ENCODE results near the gene CASZ1. TPM values are rescaled to one million over a fixed set of nuclear protein-coding genes. Genes with fewer than 3 reads are reported as not detected.

Gene CASZ1
- polyA plus RNA-seq, 2 of the 4 experiments (the other 2 are of a cell fraction): 0.52 to 1.2 TPM

- no peak for FAIRE-seq
- 57% methylated on average over 3 of the region's 11 CpGs for WGBS (ENCODE audit: missing lambda C conversion rate)
- no peak overlapping the region for H3K27ac ChIP-seq
- no peaks in the 10 kb centered on the region for H3K4me1 ChIP-seq
- TF ChIP-seq GATA3 (IDR thresholded peaks at IDR 0.05; ENCODE audit: borderline replicate concordance) (no peak), RFX5 (IDR thresholded peaks at IDR 0.05) (no peak), KDM5A (IDR thresholded peaks at IDR 0.05) (no peak), CTCF (IDR thresholded peaks at IDR 0.05) (no peak), TFCP2L1 (CRISPR knock-in tag; IDR thresholded peaks at IDR 0.05) (no peak), RAD21 (conservative IDR thresholded peaks at IDR 0.05 in 1 of 2, IDR thresholded peaks at IDR 0.05 in 1 of 2) (no peak), HOXB13 (CRISPR knock-in tag; IDR thresholded peaks at IDR 0.05; ENCODE audit: low read depth) (no peak), E2F6 (IDR thresholded peaks at IDR 0.05; ENCODE audit: borderline replicate concordance, low read depth) (no peak), SREBF2 (IDR thresholded peaks at IDR 0.05) (no peak), HEYL (CRISPR knock-in tag; IDR thresholded peaks at IDR 0.05) (no peak), HOXB5 (CRISPR knock-in tag; IDR thresholded peaks at IDR 0.05) (no peak), POLR2AphosphoS2 (conservative IDR thresholded peaks at IDR 0.05; ENCODE audit: low read length) (no peak), CEBPB (IDR thresholded peaks at IDR 0.05) (no peak), FOXS1 (CRISPR knock-in tag; IDR thresholded peaks at IDR 0.05) (no peak), ZFP36 (IDR thresholded peaks at IDR 0.05; ENCODE audit: borderline replicate concordance, partially characterized antibody) (no peak), HDAC2 (IDR thresholded peaks at IDR 0.05) (no peak), CHD2 (IDR thresholded peaks at IDR 0.05; ENCODE audit: low read length, partially characterized antibody) (no peak), ELK1 (IDR thresholded peaks at IDR 0.05; ENCODE audit: low read depth, low read length) (no peak)
- DNase-seq (ENCODE audit: low read depth in 1 of 2, low spot score in 1 of 2): no peak
- H3K9me3 ChIP-seq: no peaks in the 10 kb centered on the region
- H3K4me3 ChIP-seq: no peak overlapping the region
- POLR2A ChIA-PET: no interaction called here
- H3K4me2 ChIP-seq: no peak overlapping the region
- peak in 1 of 2 experiments; percentile 40; a peak in 1 of 6 replicates for ATAC-seq
- CTCF ChIA-PET: interaction anchor here (0.6 to 1.0 kb wide), 2 partner anchors 17 to 334 kb away, joined by 3 read pairs; no protein-coding TSS in a partner anchor
These were observed 144.7 kb downstream of the CASZ1 start for GRCh38 chr1:10651793-10652192.

- ChIA-PET CTCF (interaction anchor here (0.6 to 1.0 kb wide), 2 partner anchors 17 to 334 kb away, joined by 3 read pairs; no protein-coding TSS in a partner anchor), POLR2A (no interaction called here)
- Histone ChIP-seq H3K27ac (no peak overlapping the region), H3K4me2 (no peak overlapping the region), H3K4me3 (no peak overlapping the region), H3K9me3 (no peaks in the 10 kb centered on the region), H3K4me1 (no peaks in the 10 kb centered on the region)
- no peak for TF ChIP-seq CTCF (IDR thresholded peaks at IDR 0.05)
- TF ChIP-seq SMC3 (IDR thresholded peaks at IDR 0.05): no peak
- no peak for TF ChIP-seq JUN (IDR thresholded peaks at IDR 0.05)
- TF ChIP-seq GATA3 (IDR thresholded peaks at IDR 0.05; ENCODE audit: borderline replicate concordance): no peak
- TF ChIP-seq KDM1A (IDR thresholded peaks at IDR 0.05; ENCODE audit: low read depth): no peak
- no peak for TF ChIP-seq EHMT2 (IDR thresholded peaks at IDR 0.05; ENCODE audit: low read depth)
- no peak for TF ChIP-seq NR3C1 (IDR thresholded peaks at IDR 0.05)
- TF ChIP-seq FOXS1 (CRISPR knock-in tag; IDR thresholded peaks at IDR 0.05): no peak
- no peak for TF ChIP-seq MYC (IDR thresholded peaks at IDR 0.05; ENCODE audit: borderline replicate concordance, low read length)
- TF ChIP-seq MAZ (IDR thresholded peaks at IDR 0.05; ENCODE audit: borderline replicate concordance, low read depth, low read length): no peak
- TF ChIP-seq POLR2AphosphoS2 (conservative IDR thresholded peaks at IDR 0.05; ENCODE audit: low read length): no peak
- TF ChIP-seq MAFK (IDR thresholded peaks at IDR 0.05; ENCODE audit: partially characterized antibody): no peak
- peak in 1 of 2 experiments; percentile 39; a peak in 2 of 6 replicates for ATAC-seq
- DNase-seq (ENCODE audit: low read depth in 1 of 2, low spot score in 1 of 2): peak in 1 of 2 experiments; percentile 15
- WGBS (ENCODE audit: missing lambda C conversion rate): 80% methylated on average over 9 of the region's 19 CpGs
- no peak for FAIRE-seq
These were observed 145.1 kb downstream of the CASZ1 start for GRCh38 chr1:10651389-10651766.
